ENCODE data around the gene NMB. TPM values are rescaled to one million over a fixed set of nuclear protein-coding genes. Genes with fewer than 3 reads are reported as not detected.
"Not testable (repeated sequence)": the region's sequence is repeated elsewhere in the genome, so short reads cannot be mapped to it uniquely, and the experiment has no call there.

Gene NMB
- total RNA-seq, 4 donors from 2014 or later, result 2.1 to 4.6 (median 3.9) TPM

GRCh38 chr15:84643838-84644237, 14.2 kb downstream of the NMB start:
- no peaks in the 10 kb centered on the region for H3K27me3 ChIP-seq
- H3K36me3 ChIP-seq, result peaks cover 0 to 100% of the 10 kb centered on the region in 2 donors
- 90 to 91% methylated on average over 4 to 6 of the region's 6 CpGs for WGBS, 2 donors (ENCODE audit: low coverage in 1 of 2)
- no peak overlapping the region for H3K4me3 ChIP-seq
- H3K9me3 ChIP-seq, result no peaks in the 10 kb centered on the region
- ATAC-seq, result no peak
- TF ChIP-seq POLR2AphosphoS5 (IDR thresholded peaks at IDR 0.05) (no peak), POLR2A (IDR thresholded peaks at IDR 0.05) (no peak), EP300 (IDR thresholded peaks at IDR 0.05) (no peak), CTCF (IDR thresholded peaks at IDR 0.05) (no peak)
- peaks cover 0 to 5% (median 0%) of the 10 kb centered on the region in 3 donors for H3K4me1 ChIP-seq
- no peak overlapping the region for H3K27ac ChIP-seq

- not testable (repeated sequence) for H3K27ac ChIP-seq, H3K9me3 ChIP-seq, H3K4me1 ChIP-seq, H3K4me3 ChIP-seq, ATAC-seq, H3K27me3 ChIP-seq
- 71 to 93% methylated on average over 2 of the region's 2 CpGs for WGBS, 2 donors (ENCODE audit: low coverage in 1 of 2)
- H3K36me3 ChIP-seq, result peaks cover 0 to 100% of the 10 kb centered on the region in 2 donors
Observed at GRCh38 chr15:84642640-84643039, 15.4 kb downstream of the NMB start.

GRCh38 chr15:84641871-84642270, 16.1 kb downstream of the NMB start:
- not testable (repeated sequence) for H3K9me3 ChIP-seq, H3K4me1 ChIP-seq, H3K4me3 ChIP-seq, H3K27me3 ChIP-seq, ATAC-seq, H3K27ac ChIP-seq
- peaks cover 0 to 99% of the 10 kb centered on the region in 2 donors for H3K36me3 ChIP-seq
- WGBS, 2 donors (ENCODE audit: low coverage in 1 of 2), result 86 to 100% methylated on average over 1 to 6 of the region's 9 CpGs

- 55 to 56% methylated on average over 3 of the region's 3 CpGs for WGBS, 2 donors (ENCODE audit: low coverage in 1 of 2)
- H3K4me3 ChIP-seq, result no peak overlapping the region
- no peaks in the 10 kb centered on the region for H3K27me3 ChIP-seq
- H3K36me3 ChIP-seq, result peaks cover 0 to 68% of the 10 kb centered on the region in 2 donors
- TF ChIP-seq POLR2AphosphoS5 (IDR thresholded peaks at IDR 0.05), result no peak
- no peak for TF ChIP-seq POLR2A (IDR thresholded peaks at IDR 0.05)
- no peak for TF ChIP-seq EP300 (IDR thresholded peaks at IDR 0.05)
- TF ChIP-seq CTCF (IDR thresholded peaks at IDR 0.05), result no peak
- ATAC-seq, result no peak
- peaks cover 0 to 28% (median 5%) of the 10 kb centered on the region in 3 donors for H3K4me1 ChIP-seq
- no peaks in the 10 kb centered on the region for H3K9me3 ChIP-seq
- H3K27ac ChIP-seq, result no peak overlapping the region
Observed at GRCh38 chr15:84638103-84638502, 19.9 kb downstream of the NMB start.

GRCh38 chr15:84634228-84634837, 23.7 kb downstream of the NMB start:
- Histone ChIP-seq H3K9me3 (no peaks in the 10 kb centered on the region), H3K4me3 (peak overlapping the region; percentile 52 to 78), H3K4me1 (peaks cover 8 to 55% (median 17%) of the 10 kb centered on the region in 3 donors), H3K27me3 (no peaks in the 10 kb centered on the region), H3K36me3 (peaks cover 0 to 30% of the 10 kb centered on the region in 2 donors), H3K27ac (peak overlapping the region; percentile 60 to 96 (median 94))
- ATAC-seq, result no peak
- peak in 1 of 4 experiments; percentile 1 for TF ChIP-seq CTCF (IDR thresholded peaks at IDR 0.05)
- TF ChIP-seq EP300 (IDR thresholded peaks at IDR 0.05), result no peak
- WGBS, 2 donors (ENCODE audit: low coverage in 1 of 2), result 33 to 55% methylated on average over 9 to 13 of the region's 23 CpGs

Measured in gastroesophageal sphincter (tissue), 4 donors.